ENCODE results near the gene B9D2.
"Not testable (repeated sequence)": the region's sequence is repeated elsewhere in the genome, so short reads cannot be mapped to it uniquely, and the experiment has no call there.

The B9D2 gene

DNA sequence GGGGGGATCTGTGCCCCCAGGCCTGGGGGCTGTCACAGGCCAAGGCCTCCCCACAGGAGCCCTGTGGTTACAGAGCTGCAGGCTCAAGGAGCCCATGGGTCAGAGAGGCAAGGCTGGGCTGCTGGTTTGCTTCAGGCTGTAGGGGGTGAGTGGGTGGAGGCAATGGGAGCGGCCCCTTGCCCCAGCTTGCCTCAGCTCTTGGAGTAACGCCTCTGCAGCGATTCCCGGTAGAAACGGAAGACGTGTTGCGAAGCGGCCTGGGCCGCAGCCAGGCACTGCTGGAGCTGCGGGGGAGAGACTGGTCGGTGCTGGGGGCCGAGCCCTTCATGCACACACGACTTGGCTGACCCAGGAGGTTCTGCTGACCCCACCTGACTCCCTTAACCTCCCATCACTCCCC lies 22.5 kb upstream of the B9D2 start:
- no peak for DNase-seq

DNA sequence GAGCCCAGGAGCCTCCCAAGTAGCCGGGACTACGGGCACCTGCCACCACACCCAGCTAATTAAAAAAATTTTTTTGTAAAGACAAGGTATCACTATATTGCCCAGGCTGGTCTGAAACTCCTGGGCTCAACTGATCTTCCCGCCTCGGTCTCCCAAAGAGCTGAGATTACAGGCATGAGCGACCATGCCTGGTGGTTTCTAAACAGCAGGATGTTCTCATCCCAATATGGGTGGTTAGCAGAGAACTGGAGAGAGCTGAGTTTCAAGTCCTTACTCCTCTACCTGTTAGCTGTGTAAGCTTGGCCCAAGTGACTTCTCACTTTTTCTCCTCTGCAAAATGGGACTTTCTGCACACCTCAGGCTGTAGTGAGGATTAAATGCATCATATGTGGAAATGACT lies 20.4 kb upstream of the B9D2 start:
- no peak for DNase-seq

DNA sequence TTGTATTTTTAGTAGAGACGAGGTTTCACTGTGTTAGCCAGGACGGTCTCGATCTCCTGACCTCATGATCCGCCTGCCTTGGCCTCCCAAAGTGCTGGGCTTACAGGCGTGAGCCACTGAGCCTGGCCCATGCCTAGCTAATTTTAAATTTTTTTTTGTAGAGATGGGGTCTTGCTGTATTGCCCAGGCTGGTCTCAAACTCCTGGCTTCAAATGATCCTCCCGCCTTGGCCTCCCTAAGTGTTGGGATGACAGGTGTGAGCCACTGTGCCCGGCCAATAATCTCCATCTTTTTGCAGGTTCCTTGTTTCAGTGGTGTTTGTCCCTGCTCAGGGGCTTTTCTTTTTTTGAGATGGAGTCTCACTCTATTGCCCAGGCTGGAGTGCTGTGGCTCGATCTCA lies 17.6 kb upstream of the B9D2 start:
- DNase-seq: not testable (repeated sequence)

DNA sequence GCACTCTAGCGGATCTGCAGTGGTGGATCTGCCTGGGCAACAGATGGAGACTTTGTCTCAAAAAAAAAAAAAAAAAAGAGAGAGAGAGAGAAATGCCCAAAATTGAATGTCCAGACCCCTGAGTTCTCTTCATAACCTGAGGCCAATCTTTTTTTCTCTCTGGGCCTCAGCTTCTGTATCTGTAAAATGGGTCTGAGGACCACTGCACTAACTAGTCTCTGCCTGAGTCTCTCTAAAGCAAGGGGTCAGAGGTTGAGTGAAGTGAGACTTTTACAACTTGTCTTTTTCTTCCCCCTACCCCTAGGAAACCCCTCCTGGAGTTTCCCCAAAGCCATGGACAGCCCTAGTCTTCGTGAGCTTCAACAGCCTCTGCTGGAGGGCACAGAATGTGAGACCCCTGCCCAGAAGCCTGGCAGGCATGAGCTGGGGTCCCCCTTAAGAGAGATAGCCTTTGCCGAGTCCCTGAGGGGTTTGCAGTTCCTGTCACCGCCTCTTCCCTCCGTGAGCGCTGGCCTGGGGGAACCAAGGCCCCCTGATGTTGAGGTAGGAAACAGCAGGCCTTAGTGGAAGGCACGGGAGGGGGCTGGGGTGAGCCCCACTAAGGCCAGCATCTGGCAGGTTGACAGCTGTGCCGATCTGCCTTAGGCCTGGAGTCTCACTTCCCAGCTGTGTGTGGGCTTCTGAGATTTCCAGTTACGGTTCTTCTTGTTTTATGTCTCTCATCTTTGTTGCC lies 14.2 kb upstream of the B9D2 start:
- DNase-seq: no peak

DNA sequence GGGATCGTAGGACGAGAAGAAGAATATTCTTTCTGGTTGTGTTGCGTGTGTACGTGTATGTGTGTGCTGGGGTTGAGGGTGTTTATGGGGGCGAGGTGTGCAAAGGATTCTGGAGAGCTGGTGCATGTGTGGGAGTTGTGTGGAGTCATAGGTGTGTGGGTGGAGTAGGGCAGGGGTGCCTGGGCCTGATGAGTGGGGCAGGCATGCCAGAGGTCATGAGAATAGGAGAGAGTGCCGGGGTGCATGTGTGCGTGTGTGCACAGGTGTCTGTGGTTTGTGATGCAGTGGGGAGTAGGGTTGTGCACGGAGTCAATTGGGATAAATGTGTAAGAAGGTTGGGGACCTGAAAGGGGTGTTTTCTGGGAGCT lies 13.0 kb upstream of the B9D2 start:
- peak; percentile 35 for DNase-seq

DNA sequence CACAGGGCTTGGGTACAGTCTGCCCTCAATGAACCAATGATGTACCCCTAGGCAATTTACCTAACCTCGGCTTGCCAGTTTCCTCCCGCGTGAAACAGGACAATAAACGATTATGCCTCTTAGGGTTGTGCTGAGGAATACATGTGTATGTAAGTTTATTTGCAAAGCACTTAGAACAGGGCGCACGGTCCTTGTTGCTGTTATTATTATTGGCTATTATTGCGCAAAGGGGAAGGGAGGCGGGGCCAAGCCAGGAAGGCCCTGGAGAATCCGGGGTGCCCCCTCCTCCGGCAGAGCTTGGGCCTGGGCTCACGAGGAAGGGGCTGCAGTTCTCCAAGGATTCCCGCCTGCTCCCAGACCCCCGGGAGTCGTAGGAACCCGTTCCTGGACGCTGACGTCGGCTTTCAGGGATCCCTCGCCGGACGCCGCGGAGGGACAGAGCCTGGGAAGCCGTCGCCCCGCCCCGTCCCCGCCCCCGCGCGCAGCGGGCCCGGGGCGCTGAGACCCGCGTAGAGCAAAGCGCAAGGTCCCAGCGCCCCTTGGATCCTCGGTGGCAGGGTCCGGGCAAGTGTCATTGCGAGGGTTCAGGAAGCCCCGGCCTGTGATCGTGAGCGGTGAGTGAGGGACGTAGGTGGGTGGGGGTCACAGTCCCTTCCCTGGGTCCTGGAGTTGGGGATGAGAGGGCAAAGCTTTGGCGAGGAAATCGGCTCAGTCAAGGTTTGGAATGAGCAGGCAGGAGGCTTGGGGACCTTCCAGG lies 12.5 kb upstream of the B9D2 start, which contains the start of gene TMEM91:
TSS of gene TMEM91 (plus strand) at position 293 of the 757 bp plus-strand sequence. CDS start 1,777 bp downstream, outside the sequence.
- peak; percentile 42 for DNase-seq

DNA sequence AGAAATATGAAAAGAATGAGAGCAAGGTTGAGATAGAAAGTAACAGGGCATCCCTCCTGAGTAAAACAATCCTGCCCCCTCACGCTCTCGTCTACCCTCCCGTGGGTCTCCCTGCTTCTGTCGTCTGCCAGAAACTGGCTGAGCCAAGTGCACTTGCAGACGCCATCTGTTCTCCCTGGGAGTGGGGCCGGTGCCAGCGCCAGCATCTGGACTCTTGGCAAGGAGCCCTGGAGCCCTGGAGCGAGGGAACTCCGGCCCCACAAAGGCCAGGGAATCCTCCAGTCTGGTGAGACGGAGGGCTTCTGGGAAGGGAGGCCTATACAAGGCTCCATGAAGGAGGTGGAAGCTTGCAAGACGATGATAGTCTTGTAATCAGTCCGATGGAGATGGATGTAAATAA lies 10.0 kb upstream of the B9D2 start:
- DNase-seq: no peak

DNA sequence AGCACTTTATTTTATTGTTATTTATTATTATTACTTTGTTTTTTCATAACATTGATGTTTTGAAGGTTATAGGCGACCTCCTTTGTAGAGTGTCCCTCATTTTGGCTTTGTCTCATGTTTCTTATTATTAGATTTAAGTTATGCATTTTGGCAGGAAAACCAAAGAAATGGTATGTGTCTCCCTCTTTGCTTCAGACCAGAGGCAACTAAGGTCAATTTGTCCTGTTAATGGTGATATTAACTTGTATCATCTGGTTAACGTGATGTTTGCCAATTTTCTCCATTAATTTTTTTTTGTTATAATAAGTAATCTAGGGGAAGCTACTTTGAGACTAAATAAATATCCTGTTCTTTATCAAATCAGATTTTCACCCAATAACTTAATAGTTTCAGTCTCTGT lies 8.6 kb upstream of the B9D2 start:
- DNase-seq: no peak

DNA sequence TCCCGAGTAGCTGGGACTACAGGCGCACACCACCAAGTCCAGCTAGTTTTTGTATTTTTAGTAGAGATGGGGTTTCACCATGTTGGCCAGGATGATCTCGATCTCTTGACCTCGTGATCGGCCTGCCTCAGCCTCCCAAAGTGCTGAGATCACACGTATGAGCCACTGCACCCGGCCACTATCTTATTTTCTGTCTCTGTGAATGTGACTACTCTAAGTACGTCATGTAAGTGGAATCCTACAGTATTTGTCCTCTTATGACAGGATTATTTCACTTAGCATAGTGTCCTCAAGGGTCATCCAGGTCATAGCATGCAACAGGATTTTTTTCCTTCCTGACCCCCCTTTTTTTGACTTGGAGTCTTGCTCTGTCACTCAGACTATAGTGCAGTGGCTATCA lies 7.6 kb upstream of the B9D2 start:
- DNase-seq: no peak

DNA sequence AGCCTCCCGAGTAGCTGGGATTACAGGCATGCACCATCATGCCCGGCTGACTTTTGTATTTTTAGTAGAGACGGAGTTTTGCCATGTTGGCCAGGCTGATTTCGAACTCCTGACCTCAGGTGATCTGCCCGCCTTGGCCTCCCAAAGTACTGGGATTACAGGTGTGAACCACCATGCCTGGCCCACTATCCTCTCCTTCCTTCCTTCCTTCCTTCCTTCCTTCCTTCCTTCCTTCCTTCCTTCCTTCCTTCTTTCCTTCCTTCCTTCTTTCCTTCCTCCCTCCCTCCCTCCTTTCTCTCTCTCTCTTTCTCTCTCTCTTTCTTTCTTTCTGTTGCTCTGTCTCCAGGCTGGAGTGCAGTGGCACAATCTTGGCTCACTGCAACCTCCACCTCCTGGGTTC lies 7.2 kb upstream of the B9D2 start:
- DNase-seq: not testable (repeated sequence)

DNA sequence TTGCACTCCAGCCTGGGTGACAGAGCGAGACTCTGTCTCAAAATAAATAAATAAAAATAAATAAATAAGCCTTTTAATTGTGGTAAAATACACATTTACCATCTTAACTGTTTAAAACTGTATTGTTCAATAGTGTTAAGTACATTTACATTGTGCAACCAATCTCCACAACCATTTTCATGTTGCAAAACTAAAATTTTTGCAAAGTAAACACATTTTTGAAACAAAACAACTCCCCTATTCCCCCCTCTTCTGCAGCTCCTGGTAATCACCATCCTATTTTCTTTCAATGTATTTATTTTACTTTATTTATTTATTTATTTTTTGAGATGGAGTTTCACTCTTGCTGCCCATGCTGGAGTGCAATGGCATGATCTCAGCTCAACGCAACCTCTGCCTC lies 5.8 kb upstream of the B9D2 start:
- no peak for DNase-seq

DNA sequence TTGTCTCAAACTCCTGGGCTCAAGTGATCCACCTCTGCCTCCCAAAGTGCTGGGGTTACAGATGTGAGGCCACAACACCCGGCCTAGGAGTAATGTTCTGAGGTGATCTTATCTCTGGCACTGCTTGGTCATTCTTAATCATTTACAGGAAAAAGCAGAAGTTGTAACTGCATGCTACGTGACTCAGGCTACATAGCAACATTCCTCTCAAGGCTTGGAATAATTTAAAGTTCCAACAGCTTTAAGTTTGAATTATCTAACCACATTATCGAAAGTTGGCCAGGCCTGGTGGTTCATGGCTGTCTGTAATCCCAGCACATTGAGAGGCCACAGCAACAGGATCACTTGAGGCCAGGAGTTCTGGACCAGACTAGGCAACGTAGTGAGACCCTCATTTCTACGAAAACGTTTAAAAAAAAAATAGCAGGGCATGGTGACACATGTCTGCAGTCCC lies 3.9 kb upstream of the B9D2 start:
- no peak for DNase-seq

DNA sequence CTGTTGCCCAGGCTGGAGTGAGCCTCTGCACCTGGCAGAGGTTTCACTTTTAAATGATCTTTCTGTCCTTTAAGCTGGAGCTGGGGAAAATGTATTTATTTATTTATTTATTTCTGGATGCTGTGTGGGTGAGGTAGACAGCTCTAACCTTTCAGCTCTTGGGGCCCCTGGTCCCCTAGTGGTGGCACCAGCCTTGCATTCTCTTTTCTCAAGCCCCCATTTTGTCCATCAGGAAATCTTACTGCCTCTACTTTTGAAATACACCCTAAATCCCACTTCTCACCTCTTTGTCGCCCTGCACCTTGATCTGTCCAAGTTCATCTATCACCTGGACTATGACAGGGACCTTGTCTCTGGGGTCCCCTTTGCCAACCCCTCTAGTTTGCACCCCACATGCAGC lies 2.1 kb upstream of the B9D2 start:
- DNase-seq: no peak

DNA sequence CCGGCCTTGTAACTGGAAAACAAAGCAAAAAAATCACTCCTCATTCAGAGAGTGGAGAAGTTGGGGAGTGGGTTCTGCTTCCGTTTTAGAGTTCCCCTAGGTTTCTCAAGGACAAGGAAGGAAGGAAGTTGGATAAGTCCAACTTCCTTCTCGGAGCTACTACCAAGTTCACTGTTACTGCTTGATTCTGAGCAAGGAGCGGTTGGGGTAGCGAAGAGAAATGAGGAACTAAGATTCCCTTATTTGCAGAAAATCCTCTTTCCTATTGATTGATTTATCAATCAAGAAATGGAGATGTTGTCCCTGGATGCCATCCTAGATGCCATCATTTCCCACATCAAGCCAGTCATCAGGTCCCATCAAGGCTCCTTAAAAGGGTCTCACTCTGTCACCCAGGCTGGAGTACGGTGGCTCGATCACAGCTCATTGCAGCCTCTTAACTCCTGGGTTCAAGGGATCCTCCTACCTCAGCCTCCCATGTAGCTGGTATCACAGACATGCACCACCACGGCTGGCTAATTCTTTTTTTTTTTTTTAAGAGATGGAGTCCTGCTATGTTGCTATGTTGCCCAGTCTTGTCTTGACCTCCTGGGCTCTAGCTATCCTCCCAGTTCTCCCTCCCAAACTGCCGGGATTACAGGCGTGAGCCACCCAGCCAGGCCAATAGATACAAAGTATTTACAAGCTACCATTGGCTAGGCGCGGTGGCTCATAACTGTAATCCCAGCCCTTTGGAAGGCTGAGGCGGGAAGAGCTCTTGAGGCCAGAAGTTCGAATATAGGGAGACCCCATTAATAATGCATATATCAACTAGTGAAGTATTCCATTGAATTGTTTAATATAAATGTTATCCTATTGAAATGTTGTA lies 809 bp upstream of the B9D2 start:
- no peak for DNase-seq

DNA sequence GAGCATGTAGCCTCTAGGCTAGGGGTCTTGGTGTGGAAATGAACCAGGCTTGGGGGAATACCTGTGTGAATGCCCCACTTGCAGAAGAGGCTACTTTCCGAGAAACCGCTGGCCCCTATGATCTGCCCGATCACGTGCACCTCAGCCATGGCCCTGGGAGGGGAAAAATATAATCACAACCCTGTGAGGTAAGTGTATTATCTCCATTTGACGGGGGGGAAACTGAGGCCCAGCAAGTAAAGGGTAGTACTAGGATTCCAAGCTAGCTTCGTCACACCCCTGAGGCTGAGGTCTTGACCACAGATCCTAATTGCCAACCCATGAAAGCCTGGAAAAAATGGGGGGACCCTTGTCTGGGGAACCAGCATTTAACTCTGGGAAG lies 587 bp downstream of the B9D2 start:
- DNase-seq: no peak

DNA sequence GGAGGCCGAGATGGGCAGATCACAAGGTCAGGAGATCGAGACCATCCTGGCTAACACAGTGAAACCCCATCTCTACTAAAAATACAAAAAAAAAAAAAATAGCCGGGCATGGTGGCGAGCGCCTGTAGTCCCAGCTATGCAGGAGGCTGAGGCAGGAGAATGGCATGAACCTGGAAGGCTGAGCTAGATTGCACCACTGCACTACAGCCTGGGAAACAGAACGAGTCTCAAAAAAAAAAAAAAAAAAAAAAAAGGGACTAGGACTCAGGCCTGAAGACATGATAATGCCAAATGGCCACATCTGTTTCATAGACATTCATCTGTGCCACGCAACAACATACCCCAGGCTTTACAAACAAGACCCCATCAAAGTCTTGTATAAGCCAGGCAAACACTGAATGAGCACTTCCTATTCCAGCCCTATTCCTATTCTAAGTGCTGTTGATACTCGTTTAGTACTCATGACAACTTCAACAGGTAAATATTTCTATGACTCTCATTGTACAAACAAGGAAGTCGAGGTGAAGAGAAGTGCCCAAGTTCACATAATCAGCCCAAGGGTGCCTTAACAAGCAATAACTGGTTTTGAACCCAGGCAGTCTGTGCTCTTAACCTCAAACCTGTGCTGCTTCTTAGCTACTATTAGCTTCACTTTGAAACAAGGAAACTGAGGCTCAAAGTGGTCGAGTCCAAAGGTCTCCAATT lies 1.7 kb downstream of the B9D2 start:
- DNase-seq: no peak

DNA sequence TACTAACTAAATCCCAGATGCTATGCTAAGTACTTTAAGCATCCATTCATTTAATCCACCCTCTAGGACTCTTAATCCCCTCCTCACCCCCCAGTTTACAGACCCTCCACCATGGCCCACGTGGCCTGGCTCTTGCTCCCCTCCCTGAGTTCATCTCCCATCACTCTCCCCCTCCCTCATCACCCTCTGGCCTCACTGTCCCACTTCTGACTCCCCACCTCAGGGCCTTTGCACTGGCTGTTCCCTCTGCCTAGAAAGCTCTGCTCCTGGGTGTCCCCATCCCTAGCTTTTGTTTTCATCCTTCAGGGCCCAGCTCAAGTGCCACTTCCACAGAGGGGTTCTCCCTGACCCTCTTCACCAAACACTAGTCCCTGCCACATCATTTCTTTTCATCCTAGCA lies 4.2 kb downstream of the B9D2 start:
- DNase-seq: no peak

DNA sequence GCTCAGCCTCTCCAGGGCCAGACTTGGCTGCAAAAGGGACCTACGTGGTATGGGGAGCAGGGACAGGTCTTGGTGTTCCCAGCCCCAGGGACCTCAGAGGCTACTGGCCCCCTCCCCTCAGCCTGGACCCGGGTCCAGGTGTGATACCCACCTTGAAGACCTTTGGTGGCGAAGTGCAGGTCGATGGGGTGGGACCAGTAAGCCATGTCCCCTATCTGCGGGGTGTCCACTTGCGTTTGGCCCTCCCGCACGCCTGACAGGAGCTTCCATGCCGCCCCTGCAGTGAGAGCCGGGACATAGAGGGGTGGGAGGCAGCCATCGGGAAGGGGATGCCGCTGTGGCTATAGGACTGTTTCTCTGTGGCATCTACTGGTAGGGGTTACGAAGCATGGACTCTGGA lies 6.2 kb downstream of the B9D2 start:
- no peak for DNase-seq

DNA sequence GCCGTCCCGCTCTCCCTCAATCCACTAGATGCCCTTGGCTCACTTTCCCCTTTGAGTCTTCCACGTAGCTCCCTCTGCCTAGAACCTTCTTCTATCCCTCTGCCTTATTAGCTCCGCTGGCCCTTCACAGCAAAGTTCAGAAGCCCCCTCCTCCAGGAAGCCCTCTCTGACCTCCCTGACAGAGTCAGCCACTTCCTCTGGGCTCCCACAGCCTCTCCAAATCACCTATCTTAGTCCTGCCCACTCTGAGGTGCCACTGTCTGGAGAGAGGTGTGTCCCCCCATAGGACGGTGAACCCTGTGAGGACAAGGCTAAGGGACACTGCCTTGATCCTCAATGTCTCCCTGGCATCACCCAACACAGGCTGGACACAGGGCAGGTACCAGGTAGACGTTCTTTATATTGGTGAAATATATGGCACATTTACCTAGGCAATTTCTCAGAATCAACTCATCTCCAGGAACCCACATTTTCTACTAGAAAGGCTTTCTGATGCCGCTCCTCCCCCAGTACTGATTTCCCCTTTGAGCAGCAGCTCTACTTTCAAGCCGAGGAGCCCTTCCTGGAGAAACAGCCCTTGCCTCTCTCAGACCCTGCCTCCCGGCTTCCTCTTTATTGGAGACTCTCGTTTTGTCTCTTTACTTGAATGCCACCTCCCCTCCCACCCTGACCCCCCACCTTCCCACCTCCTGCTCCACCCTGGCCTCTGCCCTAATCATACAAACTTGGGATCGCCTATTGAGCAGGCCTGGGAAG lies 6.8 kb downstream of the B9D2 start:
- peak; percentile 40 for DNase-seq

DNA sequence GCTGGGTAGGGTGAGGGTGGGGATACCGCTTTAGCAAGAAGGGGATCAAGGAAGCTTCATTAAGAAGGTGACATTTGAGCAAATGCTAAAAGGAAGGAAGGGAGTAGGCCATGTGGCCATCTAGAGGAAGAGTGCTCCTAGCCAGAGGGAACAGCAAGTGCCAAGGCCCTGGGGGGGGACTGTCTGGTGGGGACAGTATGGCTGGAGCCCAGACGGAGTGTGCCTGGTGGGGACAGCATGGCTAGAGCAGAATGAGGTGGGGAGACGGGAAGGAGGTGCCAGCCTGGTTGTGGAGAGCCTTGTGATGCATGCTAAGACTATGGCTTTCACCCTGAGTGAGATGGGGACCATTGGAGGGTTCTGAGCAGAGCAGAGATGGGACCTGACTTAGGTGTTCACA lies 8.1 kb downstream of the B9D2 start:
- no peak for DNase-seq

DNA sequence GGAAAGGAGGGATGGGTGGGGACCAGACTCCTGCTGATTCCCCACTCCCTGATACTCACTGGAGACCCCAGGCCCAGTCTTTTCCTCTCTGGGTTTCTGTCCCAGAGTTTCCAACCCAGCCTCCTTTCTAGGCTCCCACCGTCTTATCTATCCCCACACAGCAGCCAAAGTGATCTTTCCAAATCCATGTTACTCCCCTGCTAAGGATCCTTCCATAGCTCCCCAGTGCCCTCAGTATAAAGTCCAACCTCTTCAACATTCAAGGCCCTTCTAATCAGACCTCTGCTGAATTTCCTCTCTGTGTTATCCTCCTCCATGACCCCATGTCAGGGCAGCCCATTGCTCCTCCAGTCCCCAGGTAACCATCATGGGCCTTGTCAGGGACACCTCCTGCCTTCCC lies 8.9 kb downstream of the B9D2 start:
- DNase-seq: no peak

DNA sequence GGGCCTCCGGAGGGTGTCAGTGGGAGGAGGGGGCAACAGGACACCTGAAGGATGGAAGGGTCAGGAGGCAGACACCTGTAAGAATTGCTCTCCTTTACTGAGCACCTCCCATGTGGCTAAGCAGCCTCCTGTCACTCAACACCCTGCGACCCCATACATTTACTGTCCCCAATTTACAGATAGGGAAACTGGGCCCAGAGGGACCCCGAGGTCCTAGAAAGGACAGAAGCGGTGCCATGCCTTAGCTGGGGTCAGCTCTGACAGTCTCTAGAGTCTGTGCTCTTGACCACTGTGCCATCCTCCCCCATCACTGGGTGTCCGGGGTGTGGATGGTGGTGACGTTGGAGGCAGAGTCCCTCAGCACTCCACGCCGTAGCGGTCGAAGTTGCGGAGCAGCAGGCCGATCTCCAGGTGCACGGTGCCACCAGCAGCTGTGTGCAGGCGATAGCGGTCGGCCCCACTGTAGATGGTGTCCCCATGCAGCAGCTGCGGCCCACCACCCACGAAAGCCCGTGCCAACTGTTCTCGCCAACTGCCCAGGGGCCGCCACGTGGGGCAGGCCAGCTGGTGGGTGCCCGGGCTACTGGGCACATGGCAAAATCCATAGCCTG lies 9.5 kb downstream of the B9D2 start:
- no peak for DNase-seq
